Stimulated activated CD8-positive, alpha-beta memory T cell treated with anti-CD3 and anti-CD28 coated beads, Interleukin-15, amount 100 ng/mL, for 24 hours (primary cell): ENCODE measurements around the gene ZNF280C.
"Not testable (repeated sequence)": the region's sequence is repeated elsewhere in the genome, so short reads cannot be mapped to it uniquely, and the experiment has no call there.

Experiments
- DNase-seq: peaks from one replicate; pipeline ENCODE4 v3.0.0-alpha.2; 2020; ENCODE audit warnings: low read depth

The ZNF280C gene

GRCh38 chrX:130268449-130269170, at the start of gene ZNF280C:
ZNF280C (minus strand) TSS chrX:130268899; CDS start chrX:130260449, 8,450 bp downstream.
- DNase-seq, result peak; percentile 70

GRCh38 chrX:130304587-130305368, 36.1 kb upstream of the ZNF280C start:
- DNase-seq, result no peak

GRCh38 chrX:130301977-130302376, 33.3 kb upstream of the ZNF280C start:
- DNase-seq, result no peak

GRCh38 chrX:130301405-130301804, 32.7 kb upstream of the ZNF280C start:
- DNase-seq, result no peak

- no peak for DNase-seq
Observed at GRCh38 chrX:130300010-130300282, 31.2 kb upstream of the ZNF280C start.

- DNase-seq, result no peak
Observed at GRCh38 chrX:130299279-130300009, 30.7 kb upstream of the ZNF280C start.

GRCh38 chrX:130296743-130297142, 28.0 kb upstream of the ZNF280C start:
- no peak for DNase-seq

GRCh38 chrX:130296297-130296678, 27.6 kb upstream of the ZNF280C start:
- no peak for DNase-seq

GRCh38 chrX:130295519-130296296, 27.0 kb upstream of the ZNF280C start:
- DNase-seq, result no peak

- no peak for DNase-seq
Observed at GRCh38 chrX:130287071-130287770, 18.5 kb upstream of the ZNF280C start.

GRCh38 chrX:130285710-130286109, 17.0 kb upstream of the ZNF280C start:
- DNase-seq, result no peak

- DNase-seq, result no peak
Observed at GRCh38 chrX:130285069-130285620, 16.4 kb upstream of the ZNF280C start.

- no peak for DNase-seq
Observed at GRCh38 chrX:130282151-130282550, 13.5 kb upstream of the ZNF280C start.

GRCh38 chrX:130280901-130281300, 12.2 kb upstream of the ZNF280C start:
- no peak for DNase-seq

- DNase-seq, result not testable (repeated sequence)
Observed at GRCh38 chrX:130272253-130272652, 3.6 kb upstream of the ZNF280C start.

GRCh38 chrX:130269391-130269790, 692 bp upstream of the ZNF280C start:
- not testable (repeated sequence) for DNase-seq

GRCh38 chrX:130267956-130268448, 697 bp downstream of the ZNF280C start:
- DNase-seq, result no peak

GRCh38 chrX:130264573-130264972, 4.1 kb downstream of the ZNF280C start:
- DNase-seq, result no peak

- no peak for DNase-seq
Observed at GRCh38 chrX:130263016-130263415, 5.7 kb downstream of the ZNF280C start.

GRCh38 chrX:130262231-130262630, 6.5 kb downstream of the ZNF280C start:
- DNase-seq, result no peak

- DNase-seq, result no peak
Observed at GRCh38 chrX:130261296-130261893, 7.3 kb downstream of the ZNF280C start.
